GM12878 (cell line): ENCODE results near the gene DEGS2. TPM values are rescaled to one million over a fixed set of nuclear protein-coding genes. Genes with fewer than 3 reads are reported as not detected.

Experiments used
- ATAC-seq: fragments of 200-7000 bp; cut with Tn5 transposase; 3 replicates; pipeline ENCODE4 v1.9.1; 2020; ENCODE audit warnings: mild to moderate bottlenecking, moderate library complexity
- BruUV-seq: library from RNA; stranded (reverse); fragments of 400-500 nt; replicated peaks from 2 replicates; lab custom pipeline; 2021; lab: Mats Ljungman, UMichigan
- CTCF ChIA-PET: fragments of 300-600 bp; sonication (Branson Sonifier 250); formaldehyde crosslinking; extraction: SDS; loops from one replicate; lab custom pipeline; 2021; ENCODE audit warnings: inconsistent platforms; lab: Yijun Ruan, JAX
- POLR2A ChIA-PET: fragments of 350-600 bp; formaldehyde crosslinking; extraction: SDS; loops from one replicate; lab custom pipeline; 2021; ENCODE audit warnings: inconsistent platforms; lab: Charles Lee
- RAD21 ChIA-PET: fragments of 300-600 bp; sonication (Branson Sonifier 250); formaldehyde crosslinking; loops from one replicate; lab custom pipeline; 2023; ENCODE audit warnings: antibody characterized with exemption; ENCODE audit not compliant: unreplicated experiment; lab: Charles Lee
- SMC1A ChIA-PET: fragments of 300-600 bp; sonication (Branson Sonifier 250); formaldehyde crosslinking; loops from one replicate; lab custom pipeline; 2023; ENCODE audit not compliant: unreplicated experiment, uncharacterized antibody; lab: Charles Lee
- DNase-seq: peaks from one replicate; pipeline ENCODE4 v3.0.0-alpha.2; 2011; ENCODE audit warnings: low read depth, low spot score
- FAIRE-seq: peaks from 3 replicates; lab custom pipeline; 2011; peaks lifted over from hg19 to GRCh38; lab: Jason Lieb, UNC
- H2AFZ ChIP-seq: 2 replicates; pipeline ENCODE4 v1.6.0; 2011; ENCODE audit warnings: low read depth, low read length, control low read depth; ENCODE audit not compliant: control insufficient read depth
- H3K27ac ChIP-seq: 2 replicates; pipeline ENCODE4 v1.5.1; 2011; ENCODE audit warnings: control low read depth; ENCODE audit not compliant: control insufficient read depth, insufficient read depth
- H3K27me3 ChIP-seq, 2 experiments: replicated peaks in 1 of 2; 2 replicates each; pipeline versions ENCODE4 v1.6.0 to v1.6.1; 2011; ENCODE audit warnings: low read length in 1 of 2; ENCODE audit not compliant: control insufficient read depth in 2 of 2, insufficient read depth in 2 of 2
- H3K36me3 ChIP-seq, 2 experiments: 2 replicates each; pipeline ENCODE4 v1.5.1; 2011; ENCODE audit warnings: low read length in 1 of 2; ENCODE audit not compliant: control insufficient read depth in 2 of 2, insufficient read depth in 2 of 2
- H3K4me1 ChIP-seq: 2 replicates; pipeline ENCODE4 v1.6.1; 2011; ENCODE audit warnings: mild to moderate bottlenecking, low read length, moderate library complexity, mixed read lengths; ENCODE audit not compliant: control insufficient read depth, insufficient read depth
- H3K4me2 ChIP-seq: 2 replicates; pipeline ENCODE4 v1.6.0; 2011; ENCODE audit warnings: control low read depth; ENCODE audit not compliant: control insufficient read depth, insufficient read depth
- H3K4me3 ChIP-seq: fragments of 200-600 bp; sonication (generic); 2 replicates; pipeline ENCODE4 v1.5.1; 2016
- H3K79me2 ChIP-seq: 2 replicates; pipeline ENCODE4 v1.6.0; 2011; ENCODE audit warnings: low read length; ENCODE audit not compliant: control insufficient read depth, insufficient read depth
- H3K9ac ChIP-seq: 2 replicates; pipeline ENCODE4 v1.8.0; 2011; ENCODE audit warnings: low read length, control low read depth, mixed read lengths; ENCODE audit not compliant: control insufficient read depth, insufficient read depth
- H3K9me3 ChIP-seq: replicated peaks from 3 replicates; pipeline ENCODE4 v1.5.1; 2011; ENCODE audit warnings: mild to moderate bottlenecking, low read length; ENCODE audit not compliant: control insufficient read depth, insufficient read depth
- H4K20me1 ChIP-seq: 2 replicates; pipeline ENCODE4 v1.6.0; 2011; ENCODE audit not compliant: control insufficient read depth, insufficient read depth
- BRCA1 ChIP-seq: IDR thresholded peaks from 2 replicates; pipeline ENCODE4 v1.6.1; 2011; ENCODE audit warnings: low read depth, low read length, improper control_type of control experiment
- CBFB ChIP-seq: IDR thresholded peaks from 2 replicates; pipeline ENCODE4 v1.6.1; 2016; ENCODE audit warnings: antibody characterized with exemption, low read depth
- CBX3 ChIP-seq: fragments of 200-600 bp; sonication (generic); IDR thresholded peaks from 2 replicates; pipeline ENCODE4 v1.6.1; 2016; ENCODE audit warnings: low read depth, borderline replicate concordance
- EP300 ChIP-seq, 2 experiments: fragments of 150-350 bp in 1 of 2; IDR thresholded peaks; 2 replicates each; pipeline ENCODE4 v1.6.1; 2011 to 2012; ENCODE audit warnings: low read depth in 2 of 2, low read length in 2 of 2, borderline replicate concordance in 1 of 2, improper control_type of control experiment in 1 of 2, inconsistent platforms in 1 of 2; ENCODE audit not compliant: control insufficient read depth in 1 of 2
- MTA2 ChIP-seq: fragments of 450-650 bp; IDR thresholded peaks from 2 replicates; pipeline ENCODE4 v1.6.1; 2016; ENCODE audit warnings: low read depth, mild to moderate bottlenecking, moderate library complexity
- NFIC ChIP-seq: IDR thresholded peaks from 2 replicates; pipeline ENCODE4 v1.6.1; 2012; ENCODE audit warnings: low read depth, mild to moderate bottlenecking, inconsistent platforms, low read length, moderate library complexity
- NR2C1 ChIP-seq: fragments of 450-650 bp; IDR thresholded peaks from 2 replicates; pipeline ENCODE4 v1.6.1; 2017; ENCODE audit warnings: antibody characterized with exemption, mild to moderate bottlenecking, moderate library complexity
- NRF1 ChIP-seq: conservative IDR thresholded peaks from 2 replicates; pipeline ENCODE4 v1.6.1; 2011; ENCODE audit warnings: mild to moderate bottlenecking, low read depth, low read length, improper control_type of control experiment
- PAX8 ChIP-seq: fragments of 450-650 bp; IDR thresholded peaks from 2 replicates; pipeline ENCODE4 v1.6.1; 2017; ENCODE audit warnings: mild to moderate bottlenecking, moderate library complexity
- POLR2AphosphoS2 ChIP-seq: IDR thresholded peaks from 2 replicates; pipeline ENCODE4 v1.6.1; 2011; ENCODE audit warnings: low read depth, mild to moderate bottlenecking, low read length, improper control_type of control experiment, moderate library complexity
- RB1 ChIP-seq: fragments of 450-650 bp; formaldehyde crosslinking; IDR thresholded peaks from 2 replicates; pipeline ENCODE4 v1.6.1; 2017; ENCODE audit warnings: mild to moderate bottlenecking, borderline replicate concordance
- SP1 ChIP-seq: IDR thresholded peaks from one replicate; pipeline ENCODE4 v1.6.1; 2011; ENCODE audit warnings: low read depth, low read length
- TBL1XR1 ChIP-seq: IDR thresholded peaks from 2 replicates; pipeline ENCODE4 v1.6.1; 2012; ENCODE audit warnings: low read depth, low read length, improper control_type of control experiment
- TCF12 ChIP-seq: IDR thresholded peaks from 2 replicates; pipeline ENCODE4 v1.6.1; 2011; ENCODE audit warnings: low read depth, mild to moderate bottlenecking, low read length
- YBX1 ChIP-seq: fragments of 450-650 bp; IDR thresholded peaks from 2 replicates; pipeline ENCODE4 v1.6.1; 2016; ENCODE audit warnings: antibody characterized with exemption
- ZNF217 ChIP-seq: fragments of 450-650 bp; IDR thresholded peaks from 2 replicates; pipeline ENCODE4 v1.6.1; 2017; ENCODE audit warnings: antibody characterized with exemption, mild to moderate bottlenecking
- ZSCAN29 ChIP-seq: fragments of 450-650 bp; IDR thresholded peaks from 2 replicates; pipeline ENCODE4 v1.6.1; 2017; ENCODE audit warnings: mild to moderate bottlenecking, moderate library complexity
- WGBS: methylation state at CpG from one replicate; pipeline ENCODE4 v1.1.6; 2016; ENCODE audit warnings: low lambda C conversion rate; ENCODE audit not compliant: insufficient replicate concordance, insufficient coverage; ENCODE audit errors: missing lambda C conversion rate; 5-methylcytosine and 5-hydroxymethylcytosine counted together
- in situ Hi-C: fragments of 300-500 bp; cut with MboI; formaldehyde crosslinking; loops from 9 replicates; pipeline ENCODE4 v1.14.3; 2018; ENCODE audit warnings: mixed read lengths
- intact Hi-C: fragments of 100-400 bp; cut with micrococcal nuclease; formaldehyde crosslinking; loops from one replicate; pipeline ENCODE4 v1.14.2; 2022; ENCODE audit not compliant: unreplicated experiment
- polyA plus RNA-seq, 11 experiments: library from polyadenylated mRNA; depleted of rRNA in 4 of 11; unstranded in 6 of 11; stranded (reverse) in 5 of 11; fragments of >200 nt; fragmentation: Nextera tagmentation in 4 of 11; fragmentation: Illumina TruSeq in 1 of 11; extraction: Ambion mirVana in 4 of 11; extraction: Trizol in 1 of 11; gene quantifications; 1 replicate in 1 of 11; 2 replicates in 10 of 11; pipeline versions ENCODE4 v1.2.1 to v1.2.3, GENCODE V29; 2011 to 2016; ENCODE audit warnings: inconsistent platforms in 2 of 11, missing spikeins in 2 of 11, low read depth in 1 of 11
- total RNA-seq, 4 experiments: library from RNA; depleted of rRNA in 3 of 4; stranded (reverse); fragments of >200 nt in 3 of 4; fragmentation: Illumina TruSeq in 1 of 4; extraction: Trizol in 1 of 4; gene quantifications; 2 replicates each; pipeline versions ENCODE4 v1.2.1 to v1.2.3, GENCODE V29; 2013 to 2021
- TF ChIP-seq, protein P1 (sequence below): fragments of 450-650 bp; IDR thresholded peaks from 2 replicates; pipeline ENCODE4 v1.6.1; 2017; ENCODE audit warnings: mild to moderate bottlenecking, moderate library complexity
- TF ChIP-seq, protein P2 (sequence below): fragments of 450-650 bp; IDR thresholded peaks from 2 replicates; pipeline ENCODE4 v1.6.1; 2016; ENCODE audit warnings: mild to moderate bottlenecking

Gene DEGS2
- total and polyA plus RNA-seq, 10 of the 15 experiments (the other 5 are each of a cell fraction or from before 2014, with no cell fraction given) = 0.01 to 2.5 (median 0.45) TPM; not detected in 1

DNA sequence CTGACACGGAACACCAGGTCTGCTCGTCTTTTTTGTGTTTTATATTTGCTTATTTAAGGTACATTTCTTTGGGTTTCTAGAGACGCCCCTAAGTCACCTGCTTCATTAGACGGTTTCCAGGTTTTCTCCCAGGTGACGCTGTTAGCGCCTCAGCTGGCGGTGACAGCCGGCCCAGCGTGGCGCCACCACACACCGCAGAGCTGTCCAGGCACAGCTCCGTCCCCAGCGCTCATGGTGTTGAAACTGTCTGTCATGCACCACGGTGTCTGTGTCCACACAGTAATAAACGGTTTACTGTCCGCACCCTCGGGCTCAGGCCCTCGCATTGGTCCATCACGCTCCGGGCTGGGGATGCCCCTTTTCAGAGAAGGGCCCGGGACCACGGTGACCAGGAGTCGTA lies 15.5 kb downstream of the DEGS2 start:
- no peak for FAIRE-seq
- no peak overlapping the region for H3K4me2 ChIP-seq
- POLR2A ChIA-PET = no interaction called here
- BruUV-seq = no TSS peak
- no peak overlapping the region for H3K4me3 ChIP-seq
- H3K4me1 ChIP-seq = no peaks in the 10 kb centered on the region
- no peaks in the 10 kb centered on the region for H4K20me1 ChIP-seq
- H3K9ac ChIP-seq = no peak overlapping the region
- H3K79me2 ChIP-seq = no peaks in the 10 kb centered on the region
- no peaks in the 10 kb centered on the region for H3K9me3 ChIP-seq
- DNase-seq = no peak
- in situ Hi-C loops (no loop called here), intact Hi-C loops (no loop called here)
- no peak overlapping the region for H2AFZ ChIP-seq
- no peak overlapping the region for H3K27ac ChIP-seq
- SMC1A ChIA-PET = no interaction called here
- no peak for TF ChIP-seq RB1
- no peak for TF ChIP-seq NRF1
- TF ChIP-seq, protein P1, sequence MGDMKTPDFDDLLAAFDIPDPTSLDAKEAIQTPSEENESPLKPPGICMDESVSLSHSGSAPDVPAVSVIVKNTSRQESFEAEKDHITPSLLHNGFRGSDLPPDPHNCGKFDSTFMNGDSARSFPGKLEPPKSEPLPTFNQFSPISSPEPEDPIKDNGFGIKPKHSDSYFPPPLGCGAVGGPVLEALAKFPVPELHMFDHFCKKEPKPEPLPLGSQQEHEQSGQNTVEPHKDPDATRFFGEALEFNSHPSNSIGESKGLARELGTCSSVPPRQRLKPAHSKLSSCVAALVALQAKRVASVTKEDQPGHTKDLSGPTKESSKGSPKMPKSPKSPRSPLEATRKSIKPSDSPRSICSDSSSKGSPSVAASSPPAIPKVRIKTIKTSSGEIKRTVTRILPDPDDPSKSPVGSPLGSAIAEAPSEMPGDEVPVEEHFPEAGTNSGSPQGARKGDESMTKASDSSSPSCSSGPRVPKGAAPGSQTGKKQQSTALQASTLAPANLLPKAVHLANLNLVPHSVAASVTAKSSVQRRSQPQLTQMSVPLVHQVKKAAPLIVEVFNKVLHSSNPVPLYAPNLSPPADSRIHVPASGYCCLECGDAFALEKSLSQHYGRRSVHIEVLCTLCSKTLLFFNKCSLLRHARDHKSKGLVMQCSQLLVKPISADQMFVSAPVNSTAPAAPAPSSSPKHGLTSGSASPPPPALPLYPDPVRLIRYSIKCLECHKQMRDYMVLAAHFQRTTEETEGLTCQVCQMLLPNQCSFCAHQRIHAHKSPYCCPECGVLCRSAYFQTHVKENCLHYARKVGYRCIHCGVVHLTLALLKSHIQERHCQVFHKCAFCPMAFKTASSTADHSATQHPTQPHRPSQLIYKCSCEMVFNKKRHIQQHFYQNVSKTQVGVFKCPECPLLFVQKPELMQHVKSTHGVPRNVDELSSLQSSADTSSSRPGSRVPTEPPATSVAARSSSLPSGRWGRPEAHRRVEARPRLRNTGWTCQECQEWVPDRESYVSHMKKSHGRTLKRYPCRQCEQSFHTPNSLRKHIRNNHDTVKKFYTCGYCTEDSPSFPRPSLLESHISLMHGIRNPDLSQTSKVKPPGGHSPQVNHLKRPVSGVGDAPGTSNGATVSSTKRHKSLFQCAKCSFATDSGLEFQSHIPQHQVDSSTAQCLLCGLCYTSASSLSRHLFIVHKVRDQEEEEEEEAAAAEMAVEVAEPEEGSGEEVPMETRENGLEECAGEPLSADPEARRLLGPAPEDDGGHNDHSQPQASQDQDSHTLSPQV = no peak
- no peak for TF ChIP-seq TBL1XR1
- TF ChIP-seq MTA2 = no peak
- no peak for TF ChIP-seq YBX1
- no peak for TF ChIP-seq POLR2AphosphoS2
- no peak for TF ChIP-seq EP300 (IDR thresholded peaks at IDR 0.05; ENCODE audit: borderline replicate concordance in 1 of 2, control insufficient read depth in 1 of 2, low read depth in 2 of 2, low read length in 2 of 2)
- TF ChIP-seq SP1 = no peak
- TF ChIP-seq, protein P2, sequence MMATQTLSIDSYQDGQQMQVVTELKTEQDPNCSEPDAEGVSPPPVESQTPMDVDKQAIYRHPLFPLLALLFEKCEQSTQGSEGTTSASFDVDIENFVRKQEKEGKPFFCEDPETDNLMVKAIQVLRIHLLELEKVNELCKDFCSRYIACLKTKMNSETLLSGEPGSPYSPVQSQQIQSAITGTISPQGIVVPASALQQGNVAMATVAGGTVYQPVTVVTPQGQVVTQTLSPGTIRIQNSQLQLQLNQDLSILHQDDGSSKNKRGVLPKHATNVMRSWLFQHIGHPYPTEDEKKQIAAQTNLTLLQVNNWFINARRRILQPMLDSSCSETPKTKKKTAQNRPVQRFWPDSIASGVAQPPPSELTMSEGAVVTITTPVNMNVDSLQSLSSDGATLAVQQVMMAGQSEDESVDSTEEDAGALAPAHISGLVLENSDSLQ = no peak
- no peak for TF ChIP-seq NFIC
- TF ChIP-seq BRCA1 = no peak
- no peak for TF ChIP-seq ZNF217
- TF ChIP-seq ZSCAN29 = no peak
- no peak for TF ChIP-seq CBFB
- TF ChIP-seq TCF12 = no peak
- TF ChIP-seq CBX3 = no peak
- no peak for TF ChIP-seq NR2C1
- TF ChIP-seq PAX8 = no peak
- 89% methylated on average over 23 of the region's 23 CpGs for whole genome bisulfite sequencing
- peaks cover 3% of the 10 kb centered on the region in 2 experiments; a peak in 2 of 4 replicates for H3K36me3 ChIP-seq
- RAD21 ChIA-PET = no interaction called here
- ATAC-seq = no peak
- CTCF ChIA-PET = no interaction called here
- no peaks in the 10 kb centered on the region for H3K27me3 ChIP-seq
